SH-SY5Y (cell line): ENCODE data around the gene DNAJC5G.

Experiments
- GATA2 ChIP-seq: IDR thresholded peaks from 2 replicates; pipeline ENCODE4 v1.6.1; 2011; ENCODE audit warnings: mild to moderate bottlenecking, low read depth, low read length
- GATA3 ChIP-seq: IDR thresholded peaks from 2 replicates; pipeline ENCODE4 v1.6.1; 2011; ENCODE audit warnings: low read depth, mild to moderate bottlenecking, low read length, moderate library complexity

GRCh38 chr2:27242614-27242951, 32.6 kb upstream of the DNAJC5G start:
- TF ChIP-seq GATA2 (no peak), GATA3 (no peak)
